HEK293T (cell line): Measurements from ENCODE around the gene PLB1.

Experiments used
- CTCF ChIA-PET: fragments of 350-600 bp; formaldehyde crosslinking; extraction: SDS; loops from one replicate; lab custom pipeline; 2021; ENCODE audit warnings: antibody characterized with exemption, inconsistent platforms; lab: Yijun Ruan, JAX
- POLR2A ChIA-PET: fragments of 350-600 bp; formaldehyde crosslinking; extraction: SDS; loops from one replicate; lab custom pipeline; 2020; ENCODE audit warnings: antibody characterized with exemption, inconsistent platforms; lab: Yijun Ruan, JAX
- DNase-seq: peaks from one replicate; pipeline ENCODE4 v3.0.0; 2012; ENCODE audit warnings: mixed read lengths; ENCODE audit errors: extremely low spot score
- ARNT ChIP-seq: fragments of 450-650 bp; IDR thresholded peaks from 2 replicates; pipeline ENCODE4 v1.6.1; 2017; ENCODE audit warnings: mild to moderate bottlenecking
- BHLHE40 ChIP-seq: fragments of 450-650 bp; IDR thresholded peaks from 2 replicates; pipeline ENCODE4 v1.6.1; 2016; ENCODE audit warnings: mild to moderate bottlenecking, moderate library complexity, borderline replicate concordance
- CTBP1 ChIP-seq: fragments of 450-650 bp; IDR thresholded peaks from 2 replicates; pipeline ENCODE4 v1.6.1; 2016; ENCODE audit warnings: borderline replicate concordance
- ELF4 ChIP-seq: fragments of 450-650 bp; IDR thresholded peaks from 2 replicates; pipeline ENCODE4 v1.6.1; 2017; ENCODE audit warnings: antibody characterized with exemption
- FOXA1 ChIP-seq: fragments of 450-650 bp; IDR thresholded peaks from 2 replicates; pipeline ENCODE4 v1.6.1; 2016; ENCODE audit warnings: mild to moderate bottlenecking
- FOXK2 ChIP-seq: fragments of 450-650 bp; IDR thresholded peaks from 2 replicates; pipeline ENCODE4 v1.6.1; 2016; ENCODE audit warnings: mild to moderate bottlenecking
- FOXM1 ChIP-seq: fragments of 450-650 bp; IDR thresholded peaks from 2 replicates; pipeline ENCODE4 v1.6.1; 2017; ENCODE audit warnings: mild to moderate bottlenecking, borderline replicate concordance
- HDGF ChIP-seq: fragments of 450-650 bp; IDR thresholded peaks from 2 replicates; pipeline ENCODE4 v1.6.1; 2017; ENCODE audit warnings: antibody characterized with exemption, borderline replicate concordance
- L3MBTL2 ChIP-seq: fragments of 450-650 bp; conservative IDR thresholded peaks from 2 replicates; pipeline ENCODE4 v1.6.1; 2016; ENCODE audit warnings: mild to moderate bottlenecking
- LEF1 ChIP-seq: fragments of 450-650 bp; IDR thresholded peaks from 2 replicates; pipeline ENCODE4 v1.6.1; 2017; ENCODE audit warnings: mild to moderate bottlenecking, borderline replicate concordance
- NFRKB ChIP-seq: fragments of 450-650 bp; IDR thresholded peaks from 2 replicates; pipeline ENCODE4 v1.6.1; 2016; ENCODE audit warnings: mild to moderate bottlenecking, moderate library complexity
- PKNOX1 ChIP-seq: fragments of 450-650 bp; IDR thresholded peaks from 2 replicates; pipeline ENCODE4 v1.6.1; 2016
- SP1 ChIP-seq: fragments of 450-650 bp; IDR thresholded peaks from 2 replicates; pipeline ENCODE4 v1.6.1; 2017
- SUZ12 ChIP-seq: fragments of 450-650 bp; IDR thresholded peaks from 2 replicates; pipeline ENCODE4 v1.6.1; 2016; ENCODE audit warnings: mild to moderate bottlenecking
- TARDBP ChIP-seq: fragments of 450-650 bp; IDR thresholded peaks from 2 replicates; pipeline ENCODE4 v1.6.1; 2016
- ZNF384 ChIP-seq: fragments of 450-650 bp; IDR thresholded peaks from 2 replicates; pipeline ENCODE4 v1.6.1; 2016

Gene PLB1

DNA sequence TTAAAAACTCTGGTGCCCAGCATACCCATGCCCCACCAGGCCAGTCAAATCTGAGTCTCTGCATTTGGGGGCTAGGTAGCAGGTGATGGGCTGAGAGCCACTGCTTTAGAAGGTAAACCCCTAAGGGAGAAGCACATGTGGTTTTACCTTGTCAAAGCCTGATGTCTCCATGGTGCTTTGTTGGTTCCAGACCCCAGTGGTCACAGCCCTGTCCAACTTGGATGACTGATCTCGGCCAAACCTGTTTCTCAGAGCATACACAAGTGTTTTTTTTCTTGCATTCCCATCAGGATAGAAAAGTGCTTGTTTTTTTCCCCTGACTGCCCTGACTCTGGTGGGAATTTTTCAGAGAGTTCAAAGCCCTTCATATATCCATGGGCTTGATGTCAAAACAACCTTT is 13.5 kb downstream of the PLB1 start:
- ChIA-PET CTCF (no interaction called here), POLR2A (no interaction called here)
- no peak for TF ChIP-seq SP1
- TF ChIP-seq CTBP1, result no peak
- no peak for DNase-seq

DNA sequence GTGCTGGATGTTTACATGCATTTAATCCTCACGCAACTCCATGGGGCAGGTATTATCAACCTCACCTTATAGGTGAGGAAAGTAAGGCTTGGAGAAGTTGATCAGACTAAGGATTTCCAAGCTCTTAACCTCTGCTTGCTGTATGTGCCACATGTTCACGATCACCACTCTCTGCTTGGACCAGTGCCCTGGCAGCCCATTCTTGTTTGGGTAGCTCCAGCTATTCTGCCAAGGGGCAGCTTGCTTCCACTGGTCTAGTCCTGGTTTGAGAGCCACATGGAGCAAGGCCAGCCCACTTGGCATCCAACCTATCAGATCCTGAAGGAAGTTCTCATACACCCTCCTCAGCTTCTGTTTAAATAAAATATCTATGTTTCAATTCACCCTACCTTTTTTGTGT is 14.3 kb downstream of the PLB1 start:
- ChIA-PET POLR2A (no interaction called here), CTCF (no interaction called here)
- no peak for DNase-seq
- TF ChIP-seq PKNOX1 (no peak), BHLHE40 (no peak), NFRKB (no peak), ELF4 (no peak), FOXM1 (no peak), LEF1 (no peak), CTBP1 (no peak), TARDBP (no peak), ARNT (no peak), SUZ12 (no peak), FOXA1 (no peak)

- TF ChIP-seq ELF4, result no peak
- no peak for TF ChIP-seq PKNOX1
- no peak for TF ChIP-seq LEF1
- no peak for TF ChIP-seq SUZ12
- no peak for TF ChIP-seq CTBP1
- no peak for TF ChIP-seq BHLHE40
- TF ChIP-seq ARNT, result no peak
- TF ChIP-seq ZNF384, result no peak
- ChIA-PET POLR2A (no interaction called here), CTCF (no interaction called here)
- DNase-seq, result no peak
Observed at GRCh38 chr2:28511871-28512606, 16.2 kb downstream of the PLB1 start.

- DNase-seq, result no peak
- no peak for TF ChIP-seq SUZ12
- no peak for TF ChIP-seq PKNOX1
- TF ChIP-seq ARNT, result no peak
- TF ChIP-seq FOXK2, result no peak
- TF ChIP-seq HDGF, result no peak
- TF ChIP-seq CTBP1, result no peak
- TF ChIP-seq LEF1, result no peak
- no peak for TF ChIP-seq ELF4
- no peak for TF ChIP-seq SP1
- TF ChIP-seq NFRKB, result no peak
- no peak for TF ChIP-seq ZNF384
- TF ChIP-seq L3MBTL2, result no peak
- no peak for TF ChIP-seq BHLHE40
- TF ChIP-seq TARDBP, result no peak
- TF ChIP-seq FOXA1, result no peak
- TF ChIP-seq FOXM1, result no peak
- ChIA-PET POLR2A (no interaction called here), CTCF (no interaction called here)
Observed at GRCh38 chr2:28512607-28512965, 16.7 kb downstream of the PLB1 start.

DNA sequence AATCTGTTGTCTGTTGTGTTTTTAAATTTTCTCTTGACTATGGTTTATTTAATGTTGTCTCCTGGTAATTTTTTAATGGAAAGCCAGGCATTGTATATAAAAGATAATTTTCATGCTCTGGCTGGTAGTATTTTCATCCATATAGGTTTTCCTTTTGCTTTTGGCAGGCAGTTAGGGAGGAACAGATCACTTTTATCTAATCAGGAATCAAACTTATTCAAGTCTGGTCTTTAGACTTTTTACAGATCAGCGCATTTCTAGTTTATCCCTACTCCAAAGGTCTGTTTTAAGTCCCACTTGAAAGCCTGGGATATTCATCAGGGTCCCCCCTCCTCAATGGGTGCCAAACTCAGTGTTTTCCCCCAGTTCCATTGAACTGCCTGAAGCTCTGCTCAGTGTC is 17.2 kb downstream of the PLB1 start:
- POLR2A ChIA-PET, result no interaction called here
- no peak for TF ChIP-seq NFRKB
- no peak for TF ChIP-seq SUZ12
- TF ChIP-seq PKNOX1, result no peak
- no peak for TF ChIP-seq CTBP1
- no peak for TF ChIP-seq SP1
- TF ChIP-seq BHLHE40, result no peak
- TF ChIP-seq TARDBP, result no peak
- no peak for TF ChIP-seq ZNF384
- TF ChIP-seq HDGF, result no peak
- no peak for TF ChIP-seq ELF4
- TF ChIP-seq ARNT, result no peak
- no peak for TF ChIP-seq FOXK2
- no peak for TF ChIP-seq L3MBTL2
- TF ChIP-seq FOXA1, result no peak
- TF ChIP-seq LEF1, result no peak
- TF ChIP-seq FOXM1, result no peak
- CTCF ChIA-PET, result no interaction called here
- no peak for DNase-seq

DNA sequence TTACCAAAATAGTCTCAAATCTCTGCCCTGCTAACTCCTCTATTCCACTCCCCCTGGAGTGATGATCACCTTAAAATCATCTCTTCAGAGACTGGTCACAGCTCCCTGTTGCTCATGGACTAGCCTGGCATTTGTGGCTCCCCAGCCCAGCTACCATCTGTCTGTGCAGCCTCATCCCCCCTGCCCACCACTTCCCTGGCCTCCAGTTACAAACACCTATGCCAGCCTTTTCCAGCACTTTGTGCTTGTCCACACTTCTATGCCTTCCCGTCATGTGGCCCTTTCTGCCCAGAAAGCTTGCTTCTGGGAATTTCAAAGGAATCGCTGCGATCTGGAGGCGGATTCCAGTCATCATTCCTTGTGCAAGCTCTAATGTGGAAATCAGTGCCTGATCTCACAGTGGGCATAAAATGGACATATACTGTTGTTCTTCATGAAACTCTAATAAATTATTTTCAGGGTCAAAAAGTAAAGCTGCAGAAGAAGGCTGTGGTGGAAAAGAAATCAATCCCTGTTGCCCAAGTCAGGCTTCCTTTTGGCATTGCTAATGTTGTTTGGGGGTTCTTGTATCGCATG is 19.4 kb downstream of the PLB1 start:
- TF ChIP-seq SUZ12 (no peak), ELF4 (no peak), ARNT (no peak), FOXM1 (no peak), SP1 (no peak)
- DNase-seq, result no peak
- ChIA-PET CTCF (interaction anchor here (0.9 kb wide), 1 partner anchor 832 kb away, joined by 3 read pairs; no protein-coding TSS in a partner anchor), POLR2A (no interaction called here)
